BJ (cell line): Measurements from ENCODE around the gene BNIPL. TPM values are rescaled to one million over a fixed set of nuclear protein-coding genes. Genes with fewer than 3 reads are reported as not detected.

Experiments
- CTCF ChIA-PET: fragments of 350-600 bp; formaldehyde crosslinking; extraction: SDS; loops from one replicate; lab custom pipeline; 2021; ENCODE audit warnings: antibody characterized with exemption, inconsistent platforms; lab: Yijun Ruan, JAX
- POLR2A ChIA-PET: fragments of 300-600 bp; sonication (Branson Sonifier 250); formaldehyde crosslinking; extraction: SDS; loops from one replicate; lab custom pipeline; 2021; ENCODE audit warnings: antibody characterized with exemption; lab: Charles Lee
- DNase-seq: peaks from one replicate; pipeline ENCODE4 v3.0.0-alpha.2; 2011; ENCODE audit warnings: low read depth
- H3K27me3 ChIP-seq: 2 replicates; pipeline ENCODE4 v1.6.0; 2011; ENCODE audit warnings: low read length; ENCODE audit not compliant: control insufficient read depth, insufficient read depth
- H3K36me3 ChIP-seq: 2 replicates; pipeline ENCODE4 v1.5.1; 2011; ENCODE audit warnings: low read length; ENCODE audit not compliant: control insufficient read depth, insufficient read depth
- H3K4me3 ChIP-seq: 2 replicates; pipeline ENCODE4 v1.5.1; 2011; ENCODE audit warnings: low read depth, mild to moderate bottlenecking, control low read depth, low read length
- polyA plus RNA-seq: library from polyadenylated mRNA; depleted of rRNA; stranded (reverse); fragments of >200 nt; gene quantifications from 2 replicates; pipeline ENCODE4 v1.2.3, GENCODE V29; 2011
- TF ChIP-seq, protein P1 (sequence below): IDR thresholded peaks from 2 replicates; pipeline ENCODE4 v1.5.1; 2011; ENCODE audit warnings: low read depth, mild to moderate bottlenecking, control low read depth, inconsistent platforms, low read length, moderate library complexity; ENCODE audit not compliant: insufficient read depth

The BNIPL gene
- polyA plus RNA-seq, 1 experiment, result 0.31 TPM

DNA sequence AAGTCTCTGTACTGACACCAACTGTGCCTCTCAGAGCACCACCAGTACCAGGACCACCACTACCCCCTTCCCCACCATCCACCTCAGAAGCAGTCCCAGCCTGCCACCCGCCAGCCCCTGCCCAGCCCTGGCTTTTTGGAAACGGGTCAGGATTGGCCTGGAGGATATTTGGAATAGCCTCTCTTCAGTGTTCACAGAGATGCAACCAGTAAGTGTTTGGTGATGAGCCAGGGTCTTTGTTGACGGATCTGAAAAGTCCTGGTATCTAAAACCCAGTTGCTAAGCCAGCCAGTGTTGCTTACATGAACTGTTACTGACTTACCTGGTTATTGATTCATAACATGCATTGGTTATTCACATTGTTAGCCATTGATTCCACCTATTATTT is 12.3 kb downstream of the BNIPL start:
- Histone ChIP-seq H3K4me3 (peak overlapping the region; percentile 60), H3K27me3 (no peaks in the 10 kb centered on the region), H3K36me3 (peaks cover 6% of the 10 kb centered on the region)
- ChIA-PET CTCF (interaction anchor here (0.6 to 1.7 kb wide), 8 partner anchors 10 to 53 kb away, joined by 3 to 13 read pairs (median 4); partner anchors contain the start of genes BNIPL, CDC42SE1 and MLLT11), POLR2A (interaction anchor here (0.6 kb wide), 1 partner anchor 291 kb away, joined by 3 read pairs; no protein-coding TSS in a partner anchor)
- TF ChIP-seq, protein P1, sequence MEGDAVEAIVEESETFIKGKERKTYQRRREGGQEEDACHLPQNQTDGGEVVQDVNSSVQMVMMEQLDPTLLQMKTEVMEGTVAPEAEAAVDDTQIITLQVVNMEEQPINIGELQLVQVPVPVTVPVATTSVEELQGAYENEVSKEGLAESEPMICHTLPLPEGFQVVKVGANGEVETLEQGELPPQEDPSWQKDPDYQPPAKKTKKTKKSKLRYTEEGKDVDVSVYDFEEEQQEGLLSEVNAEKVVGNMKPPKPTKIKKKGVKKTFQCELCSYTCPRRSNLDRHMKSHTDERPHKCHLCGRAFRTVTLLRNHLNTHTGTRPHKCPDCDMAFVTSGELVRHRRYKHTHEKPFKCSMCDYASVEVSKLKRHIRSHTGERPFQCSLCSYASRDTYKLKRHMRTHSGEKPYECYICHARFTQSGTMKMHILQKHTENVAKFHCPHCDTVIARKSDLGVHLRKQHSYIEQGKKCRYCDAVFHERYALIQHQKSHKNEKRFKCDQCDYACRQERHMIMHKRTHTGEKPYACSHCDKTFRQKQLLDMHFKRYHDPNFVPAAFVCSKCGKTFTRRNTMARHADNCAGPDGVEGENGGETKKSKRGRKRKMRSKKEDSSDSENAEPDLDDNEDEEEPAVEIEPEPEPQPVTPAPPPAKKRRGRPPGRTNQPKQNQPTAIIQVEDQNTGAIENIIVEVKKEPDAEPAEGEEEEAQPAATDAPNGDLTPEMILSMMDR, result no peak
- DNase-seq, result no peak

DNA sequence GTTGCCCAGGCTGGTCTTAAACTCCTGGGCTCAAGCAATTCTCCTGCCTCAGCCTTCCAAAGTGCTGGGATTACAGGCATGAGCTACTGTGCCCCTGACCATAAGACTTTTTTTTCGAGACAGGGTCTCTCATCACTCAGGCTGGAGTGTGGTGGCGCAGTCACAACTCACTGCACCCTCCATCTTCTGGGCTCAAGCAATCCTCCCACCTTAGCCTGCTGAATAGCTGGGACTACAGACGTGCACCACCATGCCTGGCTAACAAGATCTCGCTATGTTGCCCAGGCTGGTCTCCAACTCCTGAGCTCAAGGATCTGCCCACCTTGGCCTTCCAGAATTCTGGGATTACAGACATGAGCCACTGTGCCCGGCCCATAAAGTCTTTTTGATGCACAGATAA is 13.1 kb downstream of the BNIPL start:
- ChIA-PET CTCF (interaction anchor here (0.6 to 1.4 kb wide), 5 partner anchors 9 to 114 kb away, joined by 3 to 10 read pairs (median 3); no protein-coding TSS in a partner anchor), POLR2A (no interaction called here)
- TF ChIP-seq, protein P1, result no peak
- H3K36me3 ChIP-seq, result peaks cover 10% of the 10 kb centered on the region
- no peak overlapping the region for H3K4me3 ChIP-seq
- DNase-seq, result no peak
- no peaks in the 10 kb centered on the region for H3K27me3 ChIP-seq

DNA sequence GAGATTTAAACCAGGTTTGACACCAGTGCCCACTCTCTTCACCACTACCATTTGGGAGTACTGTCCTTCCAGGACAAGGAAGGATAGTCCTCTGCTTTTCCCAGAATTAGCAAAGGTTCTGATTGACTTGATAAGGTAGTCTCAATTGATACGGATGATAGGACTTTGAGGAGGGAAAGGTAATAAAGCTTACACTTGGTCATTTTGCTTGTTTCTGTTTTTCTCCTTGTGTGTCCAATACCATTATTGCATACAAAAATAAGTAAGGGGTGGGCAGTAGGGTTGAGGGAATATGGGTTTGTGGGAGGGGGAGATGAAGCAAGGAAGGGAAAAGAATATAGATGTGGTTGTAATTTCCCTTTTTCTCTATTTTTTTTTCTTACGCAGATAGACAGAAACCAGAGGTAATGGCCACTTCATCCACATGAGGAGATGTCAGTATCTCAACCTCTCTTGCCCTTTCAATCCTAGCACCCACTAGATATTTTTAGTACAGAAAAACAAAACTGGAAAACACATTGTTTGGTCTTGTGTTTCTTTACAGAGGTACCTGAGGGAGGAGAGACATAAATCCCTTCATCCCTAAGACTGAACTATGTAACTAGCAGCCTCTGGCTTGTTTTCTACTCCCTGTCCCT is 13.8 kb downstream of the BNIPL start:
- Histone ChIP-seq H3K36me3 (peaks cover 14% of the 10 kb centered on the region), H3K27me3 (no peaks in the 10 kb centered on the region), H3K4me3 (no peak overlapping the region)
- TF ChIP-seq, protein P1, result no peak
- no peak for DNase-seq
- ChIA-PET CTCF (interaction anchor here (0.6 to 1.4 kb wide), 5 partner anchors 10 to 113 kb away, joined by 3 to 10 read pairs (median 4); partner anchors contain the start of gene MLLT11), POLR2A (no interaction called here)

DNA sequence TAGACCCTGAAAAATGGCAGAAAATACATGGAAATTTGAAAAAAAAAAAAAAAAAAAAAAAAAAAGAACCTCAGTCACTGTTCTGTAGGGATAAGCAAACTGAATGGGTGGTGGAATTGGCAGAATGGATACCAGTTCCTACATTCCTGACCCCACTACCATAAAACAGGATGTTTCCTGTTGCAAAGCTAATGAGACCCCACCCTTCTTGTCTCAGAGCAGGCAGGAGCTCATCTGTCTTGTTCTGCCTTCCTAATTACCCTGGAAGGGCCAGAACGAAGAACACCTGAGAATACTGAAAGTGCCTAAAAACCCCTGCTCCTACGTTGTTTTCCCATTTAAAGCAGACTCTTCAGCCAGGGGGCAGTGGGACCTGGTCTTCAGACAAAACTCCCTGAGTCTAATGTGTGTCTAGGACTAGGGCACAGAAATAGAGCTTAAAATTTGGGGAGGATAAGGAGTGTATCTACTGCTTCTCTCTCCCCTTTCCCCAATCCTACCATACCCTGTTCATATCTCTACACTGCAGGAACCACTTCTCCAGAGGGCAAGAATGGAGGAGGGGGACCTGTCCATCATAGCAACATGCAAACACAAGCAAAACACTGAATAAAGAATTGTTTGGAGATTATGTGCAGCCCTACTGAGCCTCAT is 15.1 kb downstream of the BNIPL start:
- H3K4me3 ChIP-seq, result no peak overlapping the region
- CTCF ChIA-PET, result interaction anchor here (0.6 to 1.3 kb wide), 3 partner anchors 9 to 129 kb away, joined by 3 to 5 read pairs (median 4); partner anchors contain the start of gene MLLT11
- POLR2A ChIA-PET, result interaction anchor here (0.6 kb wide), 1 partner anchor 14 kb away, joined by 3 read pairs; no protein-coding TSS in a partner anchor
- DNase-seq, result no peak
- peaks cover 21% of the 10 kb centered on the region for H3K36me3 ChIP-seq
- no peaks in the 10 kb centered on the region for H3K27me3 ChIP-seq
- TF ChIP-seq, protein P1, result no peak

DNA sequence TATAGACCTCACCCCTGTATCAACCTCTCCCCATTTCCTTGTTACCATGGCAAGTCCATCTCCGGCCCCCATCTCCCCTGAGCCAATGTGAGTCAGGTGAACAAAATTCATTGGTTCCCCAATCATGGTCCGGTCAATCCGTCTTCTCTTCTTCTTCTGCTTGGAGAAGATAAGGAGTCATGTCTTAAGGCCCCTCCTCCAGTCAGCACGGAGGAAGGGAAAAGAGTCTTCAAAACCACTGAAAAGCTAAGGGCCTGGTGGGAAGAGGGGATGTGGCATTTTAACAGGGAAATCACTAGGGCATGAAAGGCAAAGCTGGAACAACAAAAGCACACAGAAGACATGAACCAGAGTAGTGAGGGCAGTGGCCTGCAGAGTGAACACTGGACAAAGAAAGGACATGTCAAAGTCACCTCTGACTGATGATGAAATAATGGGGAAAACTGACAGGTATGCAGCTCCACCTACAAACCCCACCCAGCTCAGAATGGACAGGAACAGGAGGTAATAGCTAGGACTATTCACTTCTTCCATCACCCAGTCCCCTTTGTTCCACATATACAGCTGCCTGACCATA is 18.7 kb downstream of the BNIPL start:
- TF ChIP-seq, protein P1, result no peak
- peaks cover 21% of the 10 kb centered on the region for H3K36me3 ChIP-seq
- no peak for DNase-seq
- H3K4me3 ChIP-seq, result no peak overlapping the region
- ChIA-PET POLR2A (no interaction called here), CTCF (interaction anchor here (0.9 kb wide), 1 partner anchor 49 kb away, joined by 3 read pairs; no protein-coding TSS in a partner anchor)
- no peaks in the 10 kb centered on the region for H3K27me3 ChIP-seq
